ENCODE data around the gene PES1.
"Not testable (repeated sequence)": the region's sequence is repeated elsewhere in the genome, so short reads cannot be mapped to it uniquely, and the experiment has no call there.

PES1 gene

DNA sequence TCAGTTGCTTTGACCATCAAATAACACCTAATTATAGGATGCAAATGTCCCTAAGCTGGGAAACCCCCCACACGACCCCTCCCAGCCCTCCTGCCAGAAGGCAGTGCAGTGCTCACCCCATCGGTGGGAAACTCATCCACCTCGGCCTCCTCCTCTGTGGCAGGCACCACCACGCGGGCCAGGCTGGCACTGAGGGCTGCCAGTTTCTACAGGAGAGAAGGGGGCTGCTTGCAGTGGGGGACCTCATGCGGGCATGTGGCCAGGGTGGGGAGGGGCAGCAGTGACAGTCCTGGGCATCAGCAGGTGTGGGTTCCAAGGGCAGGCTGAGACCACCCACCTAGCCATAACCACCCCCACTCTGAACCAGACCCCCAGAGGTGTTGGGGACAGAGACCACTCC lies 10.8 kb downstream of the PES1 start:
- no peak for DNase-seq (ENCODE audit: low read depth in 1 of 2, low spot score in 1 of 2)
- in situ Hi-C loops (cut with HindIII; ENCODE audit: low pct_unique_long_range_greater_than_20kb, low sequenced_read_pairs), result no loop called here
- no peak for TF ChIP-seq JUND (IDR thresholded peaks at IDR 0.05; ENCODE audit: low read depth)

DNA sequence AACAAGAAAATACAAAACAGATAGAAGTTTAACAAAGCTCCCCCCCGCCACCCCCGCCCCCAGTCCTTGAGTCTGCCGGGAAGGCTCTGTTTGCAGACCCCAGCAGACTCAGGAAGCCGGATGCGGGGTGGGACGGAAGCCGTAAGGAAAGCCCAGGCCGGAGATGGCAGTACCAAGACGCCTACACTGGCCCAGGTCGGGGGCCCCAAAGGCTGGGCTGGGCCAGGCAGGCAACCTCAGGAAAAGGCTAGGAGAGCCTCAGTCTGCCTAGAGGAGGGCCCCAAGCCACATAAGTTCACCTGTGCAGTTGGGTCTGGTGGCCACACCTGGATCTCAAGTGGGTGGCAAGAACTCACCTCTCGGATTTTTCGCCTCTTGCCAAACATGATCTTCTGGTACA lies 13.2 kb downstream of the PES1 start:
- no peak for DNase-seq (ENCODE audit: low read depth in 1 of 2, low spot score in 1 of 2)

DNA sequence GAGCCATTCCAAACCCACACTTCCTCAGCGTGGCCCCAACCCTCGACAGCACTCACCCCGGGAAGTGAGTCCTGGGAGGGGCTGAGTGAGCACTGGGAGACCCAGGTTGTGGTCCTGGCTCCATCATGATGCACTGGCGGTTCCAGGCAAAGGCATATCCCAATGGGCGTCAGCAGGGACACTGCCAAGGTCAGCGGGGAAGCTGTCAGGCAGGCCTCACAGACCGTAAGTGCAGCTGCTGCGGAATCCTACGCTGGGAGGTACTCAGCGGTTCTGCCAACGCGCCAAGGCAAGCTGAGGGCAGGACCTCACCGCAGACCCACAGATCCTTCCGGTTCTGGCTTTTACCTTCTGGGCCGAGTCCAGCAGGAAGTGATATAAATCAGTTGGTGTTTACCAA lies 15.9 kb downstream of the PES1 start:
- in situ Hi-C loops (cut with HindIII; ENCODE audit: low pct_unique_long_range_greater_than_20kb, low sequenced_read_pairs), result no loop called here
- no peak for TF ChIP-seq JUND (IDR thresholded peaks at IDR 0.05; ENCODE audit: low read depth)
- no peak for DNase-seq (ENCODE audit: low read depth in 1 of 2, low spot score in 1 of 2)

More for the DNA sequence above, 13.2 kb downstream of the PES1 start:
- no peak for TF ChIP-seq JUND (IDR thresholded peaks at IDR 0.05; ENCODE audit: low read depth)
- in situ Hi-C loops (cut with HindIII; ENCODE audit: low pct_unique_long_range_greater_than_20kb, low sequenced_read_pairs), result no loop called here

DNA sequence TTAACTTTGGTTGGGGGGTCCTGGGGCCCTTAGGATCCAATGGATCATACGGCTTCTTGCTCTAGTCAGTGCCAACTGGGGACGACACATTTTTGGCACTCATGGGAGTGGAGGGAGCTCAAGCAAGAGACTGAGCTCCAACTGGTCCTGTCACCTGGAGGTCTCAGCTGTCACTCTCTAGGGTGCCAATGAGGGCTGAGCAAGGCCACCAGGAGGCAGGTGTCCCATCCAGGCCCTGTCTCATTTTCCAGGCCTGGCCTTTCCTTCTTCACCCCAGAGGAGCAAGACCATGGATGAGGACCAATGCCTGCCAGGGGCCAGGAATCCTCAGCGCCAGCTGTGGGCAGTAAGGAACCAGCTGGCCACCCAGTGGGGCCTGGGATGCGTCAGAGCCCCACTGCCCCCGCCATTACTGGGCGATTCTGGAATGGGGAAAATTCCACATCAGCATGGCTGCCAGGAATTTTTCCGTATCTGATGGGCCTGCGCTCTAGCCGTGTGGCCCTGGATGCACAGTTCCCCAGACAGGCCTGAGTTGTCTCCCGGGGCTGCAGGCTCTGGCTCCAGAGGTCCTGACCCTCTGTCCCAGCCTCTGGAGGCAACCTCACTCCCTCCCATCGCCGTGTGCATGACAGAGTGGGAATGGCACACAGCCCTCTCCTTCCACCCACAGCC lies 16.6 kb downstream of the PES1 start:
- TF ChIP-seq JUND (IDR thresholded peaks at IDR 0.05; ENCODE audit: low read depth), result no peak
- in situ Hi-C loops (cut with HindIII; ENCODE audit: low pct_unique_long_range_greater_than_20kb, low sequenced_read_pairs), result no loop called here
- DNase-seq (ENCODE audit: low read depth in 1 of 2, low spot score in 1 of 2), result no peak

DNA sequence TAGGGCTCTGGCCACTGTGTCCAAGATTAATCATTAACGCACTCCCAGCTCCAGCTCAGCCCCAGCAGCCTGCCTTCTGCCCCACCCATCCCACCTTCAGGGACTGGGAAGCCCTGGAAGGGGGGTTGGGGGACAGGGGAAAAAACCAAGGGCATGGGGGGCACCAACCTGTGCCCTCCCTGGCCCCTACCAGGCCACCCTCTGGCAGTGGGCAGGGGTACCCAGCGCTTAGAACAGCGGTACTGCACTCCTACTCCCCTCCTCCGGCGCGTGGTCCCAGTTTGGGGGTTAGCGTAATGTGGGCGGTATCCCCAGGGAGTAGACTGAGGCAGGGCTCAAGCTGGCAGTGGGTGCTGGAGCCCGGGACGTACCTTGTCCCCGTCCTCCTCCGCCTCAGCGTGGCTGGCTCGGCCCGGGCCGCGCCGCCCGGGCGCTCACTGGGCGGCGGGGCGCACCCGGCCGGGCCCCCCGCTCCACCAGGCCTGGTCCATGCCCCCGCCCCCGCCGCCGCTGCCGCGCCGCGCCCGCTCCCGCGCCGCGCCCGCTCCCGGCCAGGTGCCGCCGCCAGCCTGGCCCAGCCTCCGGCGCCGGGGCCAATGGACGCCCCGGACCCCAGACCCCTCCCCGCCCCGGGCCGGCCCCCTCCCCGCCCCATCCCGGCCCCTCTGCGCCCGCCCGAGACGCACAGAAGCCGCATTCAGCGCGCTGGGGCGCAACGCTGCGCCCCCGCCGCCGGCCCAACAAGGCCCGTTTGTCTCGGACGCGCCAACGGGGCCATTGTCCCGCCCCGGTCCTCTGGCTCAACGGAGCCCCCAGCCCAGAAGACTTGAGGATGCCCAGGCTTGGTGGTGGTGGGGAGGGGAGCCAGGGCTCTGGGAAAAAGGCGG lies 17.4 kb downstream of the PES1 start, which contains the start of gene GAL3ST1:
Gene GAL3ST1 (minus strand): TSS at position 571 of the 887 bp plus-strand sequence. CDS start 17,273 bp downstream, outside the sequence.
- DNase-seq (ENCODE audit: low read depth in 1 of 2, low spot score in 1 of 2), result no peak
- in situ Hi-C loops (cut with HindIII; ENCODE audit: low pct_unique_long_range_greater_than_20kb, low sequenced_read_pairs), result no loop called here
- TF ChIP-seq JUND (IDR thresholded peaks at IDR 0.05; ENCODE audit: low read depth), result no peak

DNA sequence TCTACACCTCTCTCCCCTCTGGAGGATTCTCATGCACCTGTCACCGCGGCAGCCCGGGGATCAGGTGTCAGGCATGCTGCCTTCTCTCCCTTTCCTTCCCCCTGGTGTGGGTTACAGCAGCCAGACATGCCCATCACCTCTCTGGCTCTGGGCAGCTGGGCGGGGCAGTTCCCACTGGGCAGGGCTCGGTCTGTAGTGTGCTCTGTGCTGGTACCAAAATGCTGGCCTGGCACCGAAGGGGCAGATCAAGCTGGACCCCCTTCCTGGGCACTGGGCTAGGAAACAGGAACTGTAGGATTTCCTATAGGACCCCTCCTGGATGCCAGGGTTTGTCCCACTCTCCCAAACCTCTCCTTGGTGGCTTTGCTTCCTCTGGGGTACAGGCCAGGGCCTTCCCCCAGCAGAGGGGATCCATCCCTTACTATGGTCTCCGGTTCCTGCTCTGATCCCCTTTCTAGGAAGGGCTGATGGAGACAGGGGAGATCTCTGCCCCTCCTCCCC lies 18.1 kb downstream of the PES1 start:
- in situ Hi-C loops (cut with HindIII; ENCODE audit: low pct_unique_long_range_greater_than_20kb, low sequenced_read_pairs), result no loop called here
- no peak for DNase-seq (ENCODE audit: low read depth in 1 of 2, low spot score in 1 of 2)
- TF ChIP-seq JUND (IDR thresholded peaks at IDR 0.05; ENCODE audit: low read depth), result no peak

DNA sequence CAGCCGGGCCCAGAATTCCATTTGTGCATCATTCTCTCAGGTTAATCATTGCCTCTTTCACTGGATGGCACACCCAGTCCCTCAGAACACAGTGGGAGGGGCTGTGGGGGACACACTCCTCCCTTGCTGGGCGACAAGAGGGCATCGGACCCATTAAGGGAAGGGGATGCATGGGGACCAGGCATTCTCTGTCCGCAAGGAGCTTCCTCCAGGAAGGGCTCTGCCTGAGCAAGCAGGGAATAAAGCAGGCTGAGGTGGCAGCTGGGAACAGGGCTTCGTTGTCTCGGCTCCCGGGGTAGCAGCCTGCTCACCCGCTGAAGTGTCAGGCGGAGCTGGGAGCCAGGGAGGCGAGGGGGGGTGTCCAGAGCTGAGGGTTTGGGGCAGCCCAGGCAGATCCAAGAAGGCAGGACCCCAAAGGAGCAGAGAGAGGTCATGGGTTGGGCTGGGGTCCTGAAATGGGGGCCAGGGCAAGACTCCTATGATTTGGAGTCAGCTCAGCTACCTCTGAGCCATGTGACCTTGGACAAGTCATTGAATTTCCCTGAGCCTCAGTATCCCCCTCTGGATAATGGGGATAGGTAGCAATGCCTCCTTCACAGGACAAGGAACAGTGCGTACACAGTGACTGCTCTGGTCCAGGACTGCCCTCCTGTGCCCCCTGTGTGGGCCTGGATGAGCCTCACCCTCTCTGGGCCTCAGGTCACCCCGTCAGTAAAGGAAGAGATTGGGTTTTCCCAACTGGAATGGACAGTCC lies 18.7 kb downstream of the PES1 start:
- DNase-seq (ENCODE audit: low read depth in 1 of 2, low spot score in 1 of 2), result no peak
- in situ Hi-C loops (cut with HindIII; ENCODE audit: low pct_unique_long_range_greater_than_20kb, low sequenced_read_pairs), result no loop called here
- no peak for TF ChIP-seq JUND (IDR thresholded peaks at IDR 0.05; ENCODE audit: low read depth)

DNA sequence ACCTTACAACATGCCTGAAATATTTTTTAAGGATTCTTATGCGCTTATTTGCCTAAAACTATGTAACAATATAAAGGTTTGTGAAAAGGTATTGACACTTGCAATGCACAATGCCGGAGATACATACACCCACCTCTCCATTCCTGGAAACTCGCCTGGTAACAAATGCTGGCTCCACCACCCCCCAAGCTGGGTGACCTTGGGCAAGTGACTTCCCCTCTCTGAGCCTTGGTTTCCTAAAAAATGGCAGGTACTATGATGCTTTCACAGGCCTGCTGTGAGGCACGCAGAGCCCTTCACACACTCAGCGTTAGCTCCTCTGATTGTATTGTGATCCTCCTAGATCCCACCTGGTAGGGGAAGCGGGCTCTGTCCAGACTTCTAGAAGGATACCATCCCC lies 19.5 kb downstream of the PES1 start:
- DNase-seq (ENCODE audit: low read depth in 1 of 2, low spot score in 1 of 2), result no peak
- no peak for TF ChIP-seq JUND (IDR thresholded peaks at IDR 0.05; ENCODE audit: low read depth)
- in situ Hi-C loops (cut with HindIII; ENCODE audit: low pct_unique_long_range_greater_than_20kb, low sequenced_read_pairs), result no loop called here

DNA sequence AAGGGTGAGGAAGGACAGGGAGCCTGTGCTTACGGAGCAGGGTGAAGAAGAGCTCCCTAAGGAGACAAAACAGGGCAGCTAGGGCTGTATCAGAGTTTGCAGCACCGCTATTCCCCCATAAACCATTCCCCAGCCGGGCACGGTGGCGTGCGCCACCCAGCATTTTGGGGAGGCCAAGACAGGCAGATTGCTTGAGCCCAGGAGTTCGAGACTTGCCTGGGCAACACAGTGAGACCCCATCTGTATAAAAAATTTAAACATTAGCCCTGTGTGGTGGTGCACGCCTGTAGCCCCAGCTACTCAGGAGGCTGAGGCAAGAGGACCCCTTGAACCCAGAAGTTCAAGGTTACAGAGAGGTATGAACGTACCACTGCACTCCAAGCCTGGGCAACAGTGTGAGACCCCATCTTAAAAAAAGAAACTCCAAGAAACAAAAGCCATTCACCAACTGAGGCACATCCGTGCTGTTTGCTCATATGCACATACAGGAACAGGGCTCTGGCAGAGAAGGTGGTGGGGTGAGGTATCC lies 22.0 kb downstream of the PES1 start:
- no peak for DNase-seq (ENCODE audit: low read depth in 1 of 2, low spot score in 1 of 2)
- TF ChIP-seq JUND (IDR thresholded peaks at IDR 0.05; ENCODE audit: low read depth), result no peak
- in situ Hi-C loops (cut with HindIII; ENCODE audit: low pct_unique_long_range_greater_than_20kb, low sequenced_read_pairs), result no loop called here

DNA sequence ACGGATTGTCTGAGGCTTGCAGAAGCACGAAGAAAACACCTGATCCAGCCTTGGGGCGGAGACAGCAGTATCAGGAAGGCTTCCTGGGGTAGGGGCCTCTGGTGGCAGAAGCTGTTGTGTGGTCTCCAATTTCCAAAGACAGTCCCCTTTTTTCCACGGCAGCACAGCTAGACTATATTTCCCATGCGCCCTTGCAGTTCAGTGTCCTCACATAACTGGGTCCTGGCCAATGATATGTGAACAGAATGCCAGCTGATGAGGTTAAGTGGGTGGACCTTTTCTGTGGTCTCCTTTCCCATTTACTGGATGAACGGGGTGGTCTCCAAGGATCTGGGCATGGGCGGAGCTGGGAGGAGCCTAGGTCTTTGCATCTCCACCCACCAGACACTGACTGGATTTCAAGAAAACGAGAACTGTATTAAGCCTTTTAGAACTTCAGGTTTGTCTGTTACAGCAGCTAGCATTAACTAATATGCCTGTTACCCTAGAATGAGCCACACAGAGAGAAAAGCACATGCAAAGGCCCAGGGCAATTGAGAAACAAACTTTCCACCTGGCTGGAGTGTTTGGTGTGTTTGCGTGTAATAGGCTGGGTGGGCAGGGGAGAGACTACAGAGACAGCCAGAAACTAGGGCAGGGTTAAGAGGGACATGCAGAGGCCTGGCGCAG lies 23.4 kb downstream of the PES1 start:
- TF ChIP-seq JUND (IDR thresholded peaks at IDR 0.05; ENCODE audit: low read depth), result no peak
- in situ Hi-C loops (cut with HindIII; ENCODE audit: low pct_unique_long_range_greater_than_20kb, low sequenced_read_pairs), result no loop called here
- no peak for DNase-seq (ENCODE audit: low read depth in 1 of 2, low spot score in 1 of 2)

DNA sequence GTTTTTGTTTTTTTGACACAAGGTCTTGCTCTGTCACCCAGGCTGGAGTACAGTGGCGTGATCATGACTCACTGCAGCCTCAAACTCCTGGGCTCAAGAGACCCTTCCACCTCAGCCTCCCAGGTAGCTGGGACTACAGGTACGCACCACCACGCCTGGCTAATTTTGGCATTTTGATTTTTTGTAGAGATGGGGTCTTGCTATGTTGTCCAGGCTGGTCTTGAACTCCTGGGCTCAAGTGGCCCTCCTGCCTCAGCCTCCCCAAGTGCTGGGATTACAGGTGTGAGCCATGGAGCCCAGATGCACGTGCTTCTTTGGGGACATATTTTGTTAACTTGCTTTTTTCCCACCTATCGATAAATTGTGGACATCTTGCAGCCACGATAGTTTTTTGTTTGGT lies 24.4 kb downstream of the PES1 start:
- DNase-seq (ENCODE audit: low read depth in 1 of 2, low spot score in 1 of 2); in situ Hi-C loops (cut with HindIII; ENCODE audit: low pct_unique_long_range_greater_than_20kb, low sequenced_read_pairs): not testable (repeated sequence)

DNA sequence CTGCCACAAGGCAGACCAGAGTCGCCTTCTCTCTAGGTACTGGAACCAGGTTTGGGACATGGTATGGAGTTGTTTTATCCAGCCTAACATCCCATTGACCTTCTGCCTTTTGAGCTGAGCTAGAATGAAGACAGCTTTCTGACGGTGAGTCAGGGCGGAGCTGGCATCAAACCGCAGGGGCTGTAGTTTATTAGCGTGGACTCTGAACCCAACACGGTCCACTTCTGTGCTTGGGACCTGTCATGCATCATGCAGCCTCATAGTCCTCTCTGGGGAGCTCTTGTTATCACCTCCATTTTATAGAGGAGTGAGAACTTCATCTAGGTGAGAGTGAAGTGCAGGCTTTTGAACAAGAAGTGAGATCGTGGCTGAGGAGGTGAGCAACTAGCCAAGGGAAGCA lies 25.6 kb downstream of the PES1 start:
- no peak for DNase-seq (ENCODE audit: low read depth in 1 of 2, low spot score in 1 of 2)
- no peak for TF ChIP-seq JUND (IDR thresholded peaks at IDR 0.05; ENCODE audit: low read depth)
- in situ Hi-C loops (cut with HindIII; ENCODE audit: low pct_unique_long_range_greater_than_20kb, low sequenced_read_pairs), result no loop called here

All from T47D (cell line).